ENCODE measurements around the gene ATP5F1B.
"Not testable (repeated sequence)": the region's sequence is repeated elsewhere in the genome, so short reads cannot be mapped to it uniquely, and the experiment has no call there.

ATP5F1B gene

GRCh38 chr12:56658921-56659320 is 13.1 kb upstream of the ATP5F1B start:
- Histone ChIP-seq H3K9me2 (replicated peaks; ENCODE audit: insufficient read depth, low read length) (no peaks in the 10 kb centered on the region), H4K20me1 (ENCODE audit: insufficient read depth, low read length) (no peaks in the 10 kb centered on the region; the same call in 1 of the 2 replicates), H3K4me2 (ENCODE audit: low read depth, low read length) (no peak overlapping the region), H3K4me3 (ENCODE audit: low read length) (no peak overlapping the region), H3K9me3 (replicated peaks; ENCODE audit: insufficient read depth, low read length) (no peaks in the 10 kb centered on the region), H2AFZ (ENCODE audit: low read length) (no peak overlapping the region), H3K27me3 (replicated peaks; ENCODE audit: insufficient read depth, low read length) (no peaks in the 10 kb centered on the region), H3K36me3 (replicated peaks; ENCODE audit: insufficient read depth, low read length) (no peaks in the 10 kb centered on the region; the same call in 1 of the 2 replicates), H3K9ac (ENCODE audit: low read length) (no peak overlapping the region), H3K79me2 (ENCODE audit: low read length) (no peaks in the 10 kb centered on the region), H3K4me1 (ENCODE audit: low read length) (no peaks in the 10 kb centered on the region), H3F3A (ENCODE audit: insufficient read depth, low read length) (peaks cover 50% of the 10 kb centered on the region), H3K27ac (ENCODE audit: low read length) (no peak overlapping the region)
- TF ChIP-seq EZH2 (optimal IDR thresholded peaks at IDR 0.05; ENCODE audit: low read depth, low read length) (no peak), EZH2phosphoT487 (IDR thresholded peaks at IDR 0.05; ENCODE audit: low read length) (no peak), CTCF (IDR thresholded peaks at IDR 0.05; ENCODE audit: low read length) (no peak)
- DNase-seq: no peak

GRCh38 chr12:56657416-56658379 is 11.9 kb upstream of the ATP5F1B start:
- Histone ChIP-seq H3K4me3 (ENCODE audit: low read length) (no peak overlapping the region), H3K36me3 (replicated peaks; ENCODE audit: insufficient read depth, low read length) (no peaks in the 10 kb centered on the region), H4K20me1 (ENCODE audit: insufficient read depth, low read length) (no peaks in the 10 kb centered on the region; the same call in 1 of the 2 replicates), H3K9me2 (replicated peaks; ENCODE audit: insufficient read depth, low read length) (no peaks in the 10 kb centered on the region), H3K27me3 (replicated peaks; ENCODE audit: insufficient read depth, low read length) (no peaks in the 10 kb centered on the region), H2AFZ (ENCODE audit: low read length) (no peak overlapping the region), H3F3A (ENCODE audit: insufficient read depth, low read length) (peaks cover 42% of the 10 kb centered on the region), H3K4me1 (ENCODE audit: low read length) (no peaks in the 10 kb centered on the region), H3K9me3 (replicated peaks; ENCODE audit: insufficient read depth, low read length) (no peaks in the 10 kb centered on the region), H3K9ac (ENCODE audit: low read length) (no peak overlapping the region), H3K79me2 (ENCODE audit: low read length) (no peaks in the 10 kb centered on the region), H3K4me2 (ENCODE audit: low read depth, low read length) (no peak overlapping the region), H3K27ac (ENCODE audit: low read length) (peak overlapping the region; percentile 29; the same call in 1 of the 2 replicates)
- TF ChIP-seq EZH2 (optimal IDR thresholded peaks at IDR 0.05; ENCODE audit: low read depth, low read length) (no peak), CTCF (IDR thresholded peaks at IDR 0.05; ENCODE audit: low read length) (no peak), EZH2phosphoT487 (IDR thresholded peaks at IDR 0.05; ENCODE audit: low read length) (no peak)
- no peak for DNase-seq

- not testable (repeated sequence) for H2AFZ ChIP-seq (ENCODE audit: low read length); H3K4me2 ChIP-seq (ENCODE audit: low read depth, low read length); H3K4me1 ChIP-seq (ENCODE audit: low read length); DNase-seq; H3K36me3 ChIP-seq (replicated peaks; ENCODE audit: insufficient read depth, low read length); H3K9me2 ChIP-seq (replicated peaks; ENCODE audit: insufficient read depth, low read length); H3K9me3 ChIP-seq (replicated peaks; ENCODE audit: insufficient read depth, low read length); H3K79me2 ChIP-seq (ENCODE audit: low read length); H4K20me1 ChIP-seq (ENCODE audit: insufficient read depth, low read length); H3K4me3 ChIP-seq (ENCODE audit: low read length); H3K9ac ChIP-seq (ENCODE audit: low read length); H3K27ac ChIP-seq (ENCODE audit: low read length); H3K27me3 ChIP-seq (replicated peaks; ENCODE audit: insufficient read depth, low read length)
- peaks cover 13% of the 10 kb centered on the region for H3F3A ChIP-seq (ENCODE audit: insufficient read depth, low read length)
These were observed 8.0 kb upstream of the ATP5F1B start for GRCh38 chr12:56653781-56654180.

DNA sequence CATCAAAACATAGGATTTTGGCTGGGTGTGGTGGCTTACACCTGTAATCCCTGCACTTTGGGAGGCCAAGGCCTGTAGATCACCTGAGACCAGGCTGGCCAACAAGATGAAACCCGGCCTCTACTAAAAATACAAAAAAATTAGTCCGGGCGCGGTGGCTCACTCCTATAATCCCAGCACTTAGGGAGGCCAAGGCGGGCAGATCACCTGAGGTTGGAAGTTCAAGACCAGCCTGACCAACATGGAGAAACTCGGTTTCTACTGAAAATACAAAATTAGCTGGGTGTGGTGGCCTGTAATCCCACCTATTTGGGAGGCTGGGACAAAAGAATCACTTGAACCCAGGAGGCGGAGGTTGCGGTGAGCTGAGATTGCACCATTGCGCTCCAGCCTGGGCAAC is 2.2 kb upstream of the ATP5F1B start:
- not testable (repeated sequence) for H3K27ac ChIP-seq (ENCODE audit: low read length); H3K9ac ChIP-seq (ENCODE audit: low read length); H3K27me3 ChIP-seq (replicated peaks; ENCODE audit: insufficient read depth, low read length); H3K36me3 ChIP-seq (replicated peaks; ENCODE audit: insufficient read depth, low read length); DNase-seq; H3K9me2 ChIP-seq (replicated peaks; ENCODE audit: insufficient read depth, low read length); H3K4me3 ChIP-seq (ENCODE audit: low read length); H2AFZ ChIP-seq (ENCODE audit: low read length); H3K4me2 ChIP-seq (ENCODE audit: low read depth, low read length); H3K9me3 ChIP-seq (replicated peaks; ENCODE audit: insufficient read depth, low read length)
- H3K4me1 ChIP-seq (ENCODE audit: low read length): peaks cover 11% of the 10 kb centered on the region
- peaks cover 19% of the 10 kb centered on the region for H4K20me1 ChIP-seq (ENCODE audit: insufficient read depth, low read length)
- H3F3A ChIP-seq (ENCODE audit: insufficient read depth, low read length): peaks cover 23% of the 10 kb centered on the region
- H3K79me2 ChIP-seq (ENCODE audit: low read length): peaks cover 28% of the 10 kb centered on the region

All from MM.1S (cell line).